PC-3 (cell line): ENCODE results near the gene SAFB.

ENCODE experiments used
- CTCF ChIP-seq: fragments of 300-600 bp; sonication (generic); conservative IDR thresholded peaks from 2 replicates; pipeline ENCODE4 v1.5.1; 2017; ENCODE audit warnings: antibody characterized with exemption, low read depth, mild to moderate bottlenecking, low read length
- EZH2phosphoT487 ChIP-seq: fragments of 300-600 bp; sonication (generic); IDR thresholded peaks from 2 replicates; pipeline ENCODE4 v1.6.1; 2018; ENCODE audit warnings: mild to moderate bottlenecking, antibody characterized with exemption, low read length, borderline replicate concordance

GRCh38 chr19:5697890-5698634 lies 75.2 kb downstream of the SAFB start:
- no peak for TF ChIP-seq CTCF
- TF ChIP-seq EZH2phosphoT487: no peak
